Stimulated activated CD8-positive, alpha-beta memory T cell treated with anti-CD3 and anti-CD28 coated beads, Interleukin-15, amount 100 ng/mL, for 48 hours (primary cell): Measurements from ENCODE around the gene ATP13A2.
"Not testable (repeated sequence)": the region's sequence is repeated elsewhere in the genome, so short reads cannot be mapped to it uniquely, and the experiment has no call there.

ENCODE experiments used
- DNase-seq, 2 donors: peaks; one replicate each; pipeline ENCODE4 v3.0.0-alpha.2; 2020; ENCODE audit warnings: low read depth in 2 of 2

ATP13A2 gene

GRCh38 chr1:16978139-16978538, 33.6 kb downstream of the ATP13A2 start:
- DNase-seq, result no peak

- no peak for DNase-seq
Measured at GRCh38 chr1:16977377-16977776, 34.4 kb downstream of the ATP13A2 start.

- DNase-seq, result no peak
Measured at GRCh38 chr1:16976966-16977365, 34.8 kb downstream of the ATP13A2 start.

GRCh38 chr1:16975838-16976237, 35.9 kb downstream of the ATP13A2 start:
- no peak for DNase-seq

- no peak for DNase-seq
Measured at GRCh38 chr1:16975211-16975610, 36.5 kb downstream of the ATP13A2 start.

- DNase-seq, result no peak
Measured at GRCh38 chr1:16973215-16973614, 38.5 kb downstream of the ATP13A2 start.

- no peak for DNase-seq
Measured at GRCh38 chr1:16972189-16972895, 39.4 kb downstream of the ATP13A2 start.

GRCh38 chr1:16971341-16972188, 40.2 kb downstream of the ATP13A2 start:
- no peak for DNase-seq

- no peak for DNase-seq
Measured at GRCh38 chr1:16970132-16970910, 41.4 kb downstream of the ATP13A2 start.

GRCh38 chr1:16969651-16970050, 42.1 kb downstream of the ATP13A2 start:
- no peak for DNase-seq

- no peak for DNase-seq
Measured at GRCh38 chr1:16969057-16969611, 42.6 kb downstream of the ATP13A2 start.

GRCh38 chr1:16968372-16968771, 43.4 kb downstream of the ATP13A2 start:
- no peak for DNase-seq

- DNase-seq, result no peak
Measured at GRCh38 chr1:16967962-16968361, 43.8 kb downstream of the ATP13A2 start.

- DNase-seq, result no peak
Measured at GRCh38 chr1:16967095-16967575, 44.6 kb downstream of the ATP13A2 start.

GRCh38 chr1:16966282-16966681, 45.4 kb downstream of the ATP13A2 start:
- DNase-seq, result no peak

GRCh38 chr1:16965486-16966067, 46.2 kb downstream of the ATP13A2 start:
- DNase-seq, result no peak

- not testable (repeated sequence) for DNase-seq
Measured at GRCh38 chr1:16964169-16964568, 47.6 kb downstream of the ATP13A2 start.

GRCh38 chr1:16961297-16962133, 50.2 kb downstream of the ATP13A2 start:
- DNase-seq, result no peak

GRCh38 chr1:16960560-16961296, 51.0 kb downstream of the ATP13A2 start:
- peak; percentile 74 to 78 for DNase-seq

GRCh38 chr1:16958475-16958874, 53.3 kb downstream of the ATP13A2 start:
- DNase-seq, result no peak
